Hair follicle dermal papilla cell (primary cell): ENCODE data around the gene TIPRL. TPM values are rescaled to one million over a fixed set of nuclear protein-coding genes. Genes with fewer than 3 reads are reported as not detected.

ENCODE experiments used
- small RNA-seq: library from RNA; depleted of rRNA; stranded (forward); fragments of <200 nt; gene quantifications from one replicate; pipeline ENCODE3, GENCODE V24; 2012
- total RNA-seq: library from RNA; depleted of rRNA; stranded (reverse); fragments of >200 nt; gene quantifications from 2 replicates; pipeline ENCODE4 v1.2.3, GENCODE V29; 2012

The TIPRL gene
- 39.1 and 42.1 TPM in 2 replicates for total RNA-seq

GRCh38 chr1:168178638-168179437, at the start of gene TIPRL:
Gene TIPRL, plus strand, starts transcription at chr1:168178962. Its CDS starts 116 bp downstream, at chr1:168179078.

GRCh38 chr1:168136709-168137514, 41.9 kb upstream of the TIPRL start, which contains the start of gene GPR161:
Gene GPR161, minus strand, starts transcription at chr1:168136930. Its CDS starts 32,080 bp downstream, at chr1:168104850.

DNA sequence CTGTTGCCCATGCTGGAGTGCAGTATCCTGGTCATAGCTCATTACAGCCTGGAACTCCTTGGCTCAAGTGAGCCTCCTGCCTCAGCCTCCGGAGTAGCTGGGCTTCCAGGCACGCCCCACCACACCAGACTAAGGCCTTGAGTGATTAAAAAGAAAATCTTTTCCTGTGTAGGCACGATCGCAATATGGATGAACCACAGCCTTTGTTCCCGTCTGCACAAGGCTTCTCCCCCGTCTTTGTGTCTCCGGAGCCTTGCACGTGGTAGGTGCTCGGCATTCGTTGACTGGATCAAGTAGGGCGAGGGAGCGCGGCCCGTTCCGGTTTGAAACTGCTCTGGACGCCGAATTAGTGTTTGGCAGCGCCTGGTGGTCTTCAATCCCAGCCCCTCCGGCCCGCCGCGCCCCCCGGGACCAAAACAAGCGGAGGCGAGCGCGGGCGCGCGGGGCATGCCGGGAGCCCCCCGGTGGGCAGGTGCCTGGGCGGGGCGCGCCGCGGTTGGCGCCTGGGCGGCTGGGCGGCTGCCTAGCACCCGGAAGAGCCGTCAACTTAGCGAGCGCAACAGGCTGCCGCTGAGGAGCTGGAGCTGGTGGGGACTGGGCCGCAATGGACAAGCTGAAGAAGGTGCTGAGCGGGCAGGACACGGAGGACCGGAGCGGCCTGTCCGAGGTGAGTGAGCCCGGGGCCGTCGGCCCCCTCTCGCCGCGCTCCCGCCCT, 46.9 kb downstream of the TIPRL start, which contains the start of gene SFT2D2:
Gene SFT2D2 (plus strand): TSS at position 529 of the 715 bp plus-strand sequence. CDS start 76 bp downstream, at position 605.

Small RNAs within 50 kb of the gene (small RNA-seq; reads per million reads assigned to genes)
- gene AL021397.1: not detected

Other genes with a start within 250 kb of the TIPRL start
- 73.8 and 92.2 TPM in 2 replicates for gene DCAF6, start 242.3 kb upstream of the TIPRL start, total RNA-seq
- gene MPC2, start 241.9 kb upstream of the TIPRL start, total RNA-seq: 18.5 and 20.9 TPM in 2 replicates
- gene GPR161, start 42.0 kb upstream of the TIPRL start, total RNA-seq: 22.7 and 30.5 TPM in 2 replicates
- 104 and 125 TPM in 2 replicates for gene SFT2D2, start 47.0 kb downstream of the TIPRL start, total RNA-seq
- 2.4 and 3.5 TPM in 2 replicates for gene TBX19, start 101.9 kb downstream of the TIPRL start, total RNA-seq